Measurements from ENCODE around the gene HPS1. TPM values are rescaled to one million over a fixed set of nuclear protein-coding genes. Genes with fewer than 3 reads are reported as not detected.

HPS1 gene
- polyA plus RNA-seq, 2 of the 4 experiments (the other 2 are of a cell fraction), result 25.1 to 28.2 TPM

GRCh38 chr10:98466861-98467505 is 20.2 kb upstream of the HPS1 start (continued):
- no peak for TF ChIP-seq CTCF (IDR thresholded peaks at IDR 0.05)
- TF ChIP-seq RFX5 (IDR thresholded peaks at IDR 0.05), result no peak
- no peak for TF ChIP-seq E2F6 (IDR thresholded peaks at IDR 0.05; ENCODE audit: borderline replicate concordance, low read depth)
- no peak for TF ChIP-seq MAZ (IDR thresholded peaks at IDR 0.05; ENCODE audit: borderline replicate concordance, low read depth, low read length)
- TF ChIP-seq USF2 (IDR thresholded peaks at IDR 0.05), result no peak

GRCh38 chr10:98465866-98466265 is 19.1 kb upstream of the HPS1 start:
- TF ChIP-seq CTCF (IDR thresholded peaks at IDR 0.05) (no peak), EHF (CRISPR knock-in tag; IDR thresholded peaks at IDR 0.05) (no peak), BHLHE40 (IDR thresholded peaks at IDR 0.05; ENCODE audit: low read depth, low read length) (no peak), CHD4 (IDR thresholded peaks at IDR 0.05; ENCODE audit: borderline replicate concordance) (no peak), HEYL (CRISPR knock-in tag; IDR thresholded peaks at IDR 0.05) (no peak), ZNF302 (CRISPR knock-in tag; IDR thresholded peaks at IDR 0.05) (no peak), RAD21 (conservative IDR thresholded peaks at IDR 0.05 in 1 of 2, IDR thresholded peaks at IDR 0.05 in 1 of 2) (no peak), EHMT2 (IDR thresholded peaks at IDR 0.05; ENCODE audit: low read depth) (no peak), USF2 (IDR thresholded peaks at IDR 0.05) (no peak), POLR2A (IDR thresholded peaks at IDR 0.05; ENCODE audit: low read length) (no peak), RCOR1 (IDR thresholded peaks at IDR 0.05; ENCODE audit: low read depth, low read length) (no peak), NPAS2 (CRISPR knock-in tag; IDR thresholded peaks at IDR 0.05; ENCODE audit: borderline replicate concordance) (no peak), EP300 (IDR thresholded peaks at IDR 0.05) (no peak), HOXB5 (CRISPR knock-in tag; IDR thresholded peaks at IDR 0.05) (no peak)
- H3K9me3 ChIP-seq, result no peaks in the 10 kb centered on the region
- peaks cover 7% of the 10 kb centered on the region for H3K4me1 ChIP-seq
- CTCF ChIA-PET, result interaction anchor here (0.7 to 4.0 kb wide), 7 partner anchors 13 to 971 kb away, joined by 3 to 46 read pairs (median 4); no protein-coding TSS in a partner anchor
- 78% methylated on average over 3 of the region's 3 CpGs for WGBS (ENCODE audit: missing lambda C conversion rate)
- H3K27ac ChIP-seq, result no peak overlapping the region
- H3K4me2 ChIP-seq, result no peak overlapping the region
- DNase-seq (ENCODE audit: low read depth in 1 of 2, low spot score in 1 of 2) (no peak), FAIRE-seq (no peak), ATAC-seq (no peak)
- H3K4me3 ChIP-seq, result no peak overlapping the region
- POLR2A ChIA-PET, result interaction anchor here (0.7 kb wide), 1 partner anchor 964 kb away, joined by 4 read pairs; the partner anchor contains the start of gene GOT1

Data from A549 (cell line).